ENCODE data around the gene AP1G2.

- no peak for TF ChIP-seq CTCF (IDR thresholded peaks at IDR 0.05)
- no peak for TF ChIP-seq POLR2A (IDR thresholded peaks at IDR 0.05)
- no peak for TF ChIP-seq POLR2AphosphoS5 (IDR thresholded peaks at IDR 0.05)
Measured at GRCh38 chr14:23579311-23579630, 11.7 kb upstream of the AP1G2 start.
